HL-60 (cell line): ENCODE data around the gene CFAP141.

ENCODE experiments used
- DNase-seq, 2 experiments: peaks; one replicate each; pipeline ENCODE4 v3.0.0-alpha.2; 2010 to 2020; ENCODE audit warnings: low read depth in 1 of 2, low spot score in 1 of 2
- H3K27ac ChIP-seq: fragments of 250-450 bp; sonication (Bioruptor Pico); replicated peaks from 2 replicates; pipeline ENCODE4 v1.5.1; 2020; ENCODE audit warnings: mild to moderate bottlenecking, moderate library complexity
- H3K27me3 ChIP-seq: fragments of 250-450 bp; sonication (Bioruptor Pico); 2 replicates; pipeline ENCODE4 v1.5.1; 2021; ENCODE audit warnings: mild to moderate bottlenecking, moderate library complexity; ENCODE audit not compliant: insufficient read depth, poor library complexity, severe bottlenecking
- H3K4me3 ChIP-seq: replicated peaks from 2 replicates; pipeline ENCODE4 v1.5.1; 2011; ENCODE audit warnings: mild to moderate bottlenecking, control low read depth, low read length; ENCODE audit not compliant: insufficient read depth
- GABPA ChIP-seq: IDR thresholded peaks from 2 replicates; pipeline ENCODE4 v1.6.1; 2012; ENCODE audit warnings: low read depth
- POLR2AphosphoS5 ChIP-seq: IDR thresholded peaks from 2 replicates; pipeline ENCODE4 v1.6.1; 2012; ENCODE audit warnings: low read depth
- SPI1 ChIP-seq: IDR thresholded peaks from 2 replicates; pipeline ENCODE4 v1.6.1; 2012; ENCODE audit warnings: low read depth, mild to moderate bottlenecking, borderline replicate concordance
- TF ChIP-seq, protein P1 (sequence below): IDR thresholded peaks from one replicate; pipeline ENCODE4 v1.5.1; 2011; ENCODE audit warnings: low read length, control low read depth, inconsistent platforms; ENCODE audit not compliant: insufficient read depth
- TF ChIP-seq, protein P2 (sequence below): IDR thresholded peaks from 2 replicates; pipeline ENCODE4 v1.6.1; 2012; ENCODE audit warnings: low read depth; ENCODE audit not compliant: insufficient replicate concordance

The CFAP141 gene

DNA sequence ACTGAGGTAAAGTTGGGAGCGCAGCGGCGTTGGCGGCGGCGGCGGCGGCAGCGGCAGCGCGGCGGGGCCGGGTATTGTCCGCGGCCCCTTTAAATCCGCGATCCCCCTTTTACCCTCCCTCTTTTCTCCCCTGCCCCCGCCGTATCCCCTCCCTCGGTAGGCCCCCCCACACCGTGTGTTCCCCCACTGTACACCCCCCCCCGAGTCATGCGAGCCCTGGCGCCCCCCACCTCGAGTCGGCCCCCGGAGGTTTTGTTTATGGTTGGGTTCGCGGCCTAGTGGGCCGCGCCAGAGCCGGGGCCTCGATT is 14.8 kb upstream of the CFAP141 start:
- Histone ChIP-seq H3K27ac (peak overlapping the region; percentile 96), H3K4me3 (peak overlapping the region; percentile 88), H3K27me3 (no peaks in the 10 kb centered on the region)
- DNase-seq = no peak
- TF ChIP-seq, protein P1, sequence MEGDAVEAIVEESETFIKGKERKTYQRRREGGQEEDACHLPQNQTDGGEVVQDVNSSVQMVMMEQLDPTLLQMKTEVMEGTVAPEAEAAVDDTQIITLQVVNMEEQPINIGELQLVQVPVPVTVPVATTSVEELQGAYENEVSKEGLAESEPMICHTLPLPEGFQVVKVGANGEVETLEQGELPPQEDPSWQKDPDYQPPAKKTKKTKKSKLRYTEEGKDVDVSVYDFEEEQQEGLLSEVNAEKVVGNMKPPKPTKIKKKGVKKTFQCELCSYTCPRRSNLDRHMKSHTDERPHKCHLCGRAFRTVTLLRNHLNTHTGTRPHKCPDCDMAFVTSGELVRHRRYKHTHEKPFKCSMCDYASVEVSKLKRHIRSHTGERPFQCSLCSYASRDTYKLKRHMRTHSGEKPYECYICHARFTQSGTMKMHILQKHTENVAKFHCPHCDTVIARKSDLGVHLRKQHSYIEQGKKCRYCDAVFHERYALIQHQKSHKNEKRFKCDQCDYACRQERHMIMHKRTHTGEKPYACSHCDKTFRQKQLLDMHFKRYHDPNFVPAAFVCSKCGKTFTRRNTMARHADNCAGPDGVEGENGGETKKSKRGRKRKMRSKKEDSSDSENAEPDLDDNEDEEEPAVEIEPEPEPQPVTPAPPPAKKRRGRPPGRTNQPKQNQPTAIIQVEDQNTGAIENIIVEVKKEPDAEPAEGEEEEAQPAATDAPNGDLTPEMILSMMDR = no peak
- 0 out of 2 replicates have a peak, but pooled peaks have one; percentile 66 for TF ChIP-seq POLR2AphosphoS5
- TF ChIP-seq SPI1 = no peak
- TF ChIP-seq, protein P2, sequence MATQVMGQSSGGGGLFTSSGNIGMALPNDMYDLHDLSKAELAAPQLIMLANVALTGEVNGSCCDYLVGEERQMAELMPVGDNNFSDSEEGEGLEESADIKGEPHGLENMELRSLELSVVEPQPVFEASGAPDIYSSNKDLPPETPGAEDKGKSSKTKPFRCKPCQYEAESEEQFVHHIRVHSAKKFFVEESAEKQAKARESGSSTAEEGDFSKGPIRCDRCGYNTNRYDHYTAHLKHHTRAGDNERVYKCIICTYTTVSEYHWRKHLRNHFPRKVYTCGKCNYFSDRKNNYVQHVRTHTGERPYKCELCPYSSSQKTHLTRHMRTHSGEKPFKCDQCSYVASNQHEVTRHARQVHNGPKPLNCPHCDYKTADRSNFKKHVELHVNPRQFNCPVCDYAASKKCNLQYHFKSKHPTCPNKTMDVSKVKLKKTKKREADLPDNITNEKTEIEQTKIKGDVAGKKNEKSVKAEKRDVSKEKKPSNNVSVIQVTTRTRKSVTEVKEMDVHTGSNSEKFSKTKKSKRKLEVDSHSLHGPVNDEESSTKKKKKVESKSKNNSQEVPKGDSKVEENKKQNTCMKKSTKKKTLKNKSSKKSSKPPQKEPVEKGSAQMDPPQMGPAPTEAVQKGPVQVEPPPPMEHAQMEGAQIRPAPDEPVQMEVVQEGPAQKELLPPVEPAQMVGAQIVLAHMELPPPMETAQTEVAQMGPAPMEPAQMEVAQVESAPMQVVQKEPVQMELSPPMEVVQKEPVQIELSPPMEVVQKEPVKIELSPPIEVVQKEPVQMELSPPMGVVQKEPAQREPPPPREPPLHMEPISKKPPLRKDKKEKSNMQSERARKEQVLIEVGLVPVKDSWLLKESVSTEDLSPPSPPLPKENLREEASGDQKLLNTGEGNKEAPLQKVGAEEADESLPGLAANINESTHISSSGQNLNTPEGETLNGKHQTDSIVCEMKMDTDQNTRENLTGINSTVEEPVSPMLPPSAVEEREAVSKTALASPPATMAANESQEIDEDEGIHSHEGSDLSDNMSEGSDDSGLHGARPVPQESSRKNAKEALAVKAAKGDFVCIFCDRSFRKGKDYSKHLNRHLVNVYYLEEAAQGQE = peak; percentile 13
- TF ChIP-seq GABPA = no peak

DNA sequence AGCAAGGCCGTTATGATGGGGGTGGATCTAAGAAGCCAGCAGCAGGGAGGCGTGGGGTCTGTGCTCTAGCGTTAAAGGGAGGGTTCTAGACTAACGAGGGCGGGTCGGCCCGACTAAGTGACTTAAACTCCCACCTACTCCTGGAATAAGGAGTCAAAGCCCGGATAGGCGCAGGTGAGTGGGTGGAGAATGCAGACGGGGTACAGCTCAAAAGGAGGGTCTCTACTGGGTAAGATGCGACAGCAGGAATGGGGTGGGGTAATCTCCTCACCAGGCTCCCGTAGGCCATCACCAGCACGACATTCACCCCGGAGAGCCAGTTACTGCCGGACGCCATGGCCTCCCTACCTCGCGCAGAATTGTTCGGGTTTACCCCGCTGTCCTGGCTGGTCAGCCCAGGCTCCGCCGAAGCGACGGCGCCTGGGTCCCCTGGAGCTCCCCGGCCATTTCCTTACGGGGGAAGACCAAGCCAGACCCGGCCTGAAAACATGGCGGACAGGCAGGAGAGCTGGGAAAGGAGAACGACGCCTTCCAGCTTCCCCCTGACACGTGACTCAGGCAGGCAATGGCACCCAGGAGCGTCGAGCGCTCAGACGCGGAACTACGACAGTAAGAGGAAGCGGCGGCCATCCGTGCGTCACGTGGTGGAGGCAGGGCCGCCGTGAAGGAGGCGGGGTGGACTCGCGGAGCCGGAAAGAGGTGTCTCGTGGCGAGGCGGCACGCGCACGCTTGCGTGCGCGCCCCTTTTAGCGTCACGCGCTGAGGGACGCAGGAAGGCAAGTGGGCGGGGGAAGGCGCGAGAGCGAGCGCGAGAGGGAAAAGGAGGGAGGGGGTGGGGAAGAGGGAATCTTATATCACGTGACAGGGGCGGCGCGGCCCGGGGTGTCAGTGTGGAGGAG is 14.2 kb upstream of the CFAP141 start, which contains the start of gene UBAP2L:
Gene UBAP2L (plus strand): TSS at position 885 of the 899 bp plus-strand sequence. CDS start 4,169 bp downstream, outside the sequence.
- Histone ChIP-seq H3K27me3 (no peaks in the 10 kb centered on the region), H3K4me3 (peak within 1 kb of the TSS; percentile 88), H3K27ac (peak within 1 kb of the TSS; percentile 99)
- no peak for TF ChIP-seq GABPA
- TF ChIP-seq POLR2AphosphoS5 = peak; percentile 93
- peak; percentile 92 for TF ChIP-seq SPI1
- DNase-seq = peak; percentile 99

DNA sequence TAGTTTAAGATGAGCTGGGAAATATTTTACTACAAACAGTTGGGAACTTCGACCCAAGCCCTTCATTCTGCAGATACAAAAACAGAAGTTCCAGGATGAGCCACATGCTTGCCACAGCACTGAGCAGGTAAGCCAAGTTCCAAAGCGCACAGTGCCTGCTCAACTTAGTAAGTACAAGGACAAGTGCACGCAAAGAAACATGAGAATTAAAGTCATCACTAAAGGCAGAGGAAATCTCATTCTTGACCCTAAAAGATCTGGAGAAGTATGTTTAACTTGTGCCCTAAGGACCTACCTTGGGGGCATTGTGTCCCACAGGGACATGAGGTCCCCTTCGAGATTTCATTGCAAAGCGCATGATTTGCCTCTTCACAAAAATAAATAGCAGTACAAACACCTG is 13.4 kb upstream of the CFAP141 start:
- peak in 1 of 2 experiments; percentile 47 for DNase-seq
- Histone ChIP-seq H3K27me3 (no peaks in the 10 kb centered on the region), H3K4me3 (peak overlapping the region; percentile 71), H3K27ac (peak overlapping the region; percentile 99)
- no peak for TF ChIP-seq POLR2AphosphoS5
- TF ChIP-seq GABPA = no peak
- TF ChIP-seq, protein P2 = no peak
- TF ChIP-seq, protein P1 = no peak
- no peak for TF ChIP-seq SPI1

DNA sequence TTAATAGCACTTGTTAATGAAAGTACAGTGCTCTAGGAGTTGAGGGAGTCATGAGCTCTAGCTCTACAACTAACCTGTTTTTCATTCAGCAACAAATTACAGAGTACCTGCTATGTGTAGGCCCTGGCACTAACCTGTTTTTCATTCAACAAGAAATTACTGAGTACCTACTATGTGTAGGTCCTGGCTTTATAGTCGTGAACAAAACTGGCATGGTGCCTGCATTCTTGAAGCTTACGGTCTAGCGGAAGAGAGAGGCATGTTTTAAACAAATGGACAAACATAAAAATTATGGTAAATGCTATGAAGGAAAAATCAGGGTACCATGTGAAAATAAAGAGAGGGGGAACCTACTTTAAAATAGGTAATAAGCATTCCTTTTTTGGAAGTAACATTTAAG is 12.4 kb upstream of the CFAP141 start:
- no peaks in the 10 kb centered on the region for H3K27me3 ChIP-seq
- TF ChIP-seq SPI1 (no peak), GABPA (no peak)
- TF ChIP-seq, protein P2 = no peak
- no peak for DNase-seq
- H3K4me3 ChIP-seq = peak overlapping the region; percentile 71
- H3K27ac ChIP-seq = peak overlapping the region; percentile 99
